Fibroblast of the aortic adventitia (primary cell): ENCODE data around the gene HMGXB3. TPM values are rescaled to one million over a fixed set of nuclear protein-coding genes. Genes with fewer than 3 reads are reported as not detected.

Source experiments
- DNase-seq: peaks from one replicate; pipeline ENCODE4 v3.0.0-alpha.2; 2010; ENCODE audit warnings: low read depth
- H3K4me3 ChIP-seq: 2 replicates; pipeline ENCODE4 v1.5.1; 2011; ENCODE audit warnings: low read depth, mild to moderate bottlenecking, control low read depth, low read length, moderate library complexity
- total RNA-seq: library from RNA; depleted of rRNA; stranded (reverse); fragments of >200 nt; gene quantifications from 2 replicates; pipeline ENCODE4 v1.2.3, GENCODE V29; 2012; ENCODE audit warnings: low replicate concordance
- TF ChIP-seq, protein P1 (sequence below): IDR thresholded peaks from 2 replicates; pipeline ENCODE4 v1.5.1; 2011; ENCODE audit warnings: mild to moderate bottlenecking, low read length, control low read depth, inconsistent platforms; ENCODE audit not compliant: insufficient read depth

The HMGXB3 gene
- total RNA-seq, 1 donor, result 35.4 TPM

DNA sequence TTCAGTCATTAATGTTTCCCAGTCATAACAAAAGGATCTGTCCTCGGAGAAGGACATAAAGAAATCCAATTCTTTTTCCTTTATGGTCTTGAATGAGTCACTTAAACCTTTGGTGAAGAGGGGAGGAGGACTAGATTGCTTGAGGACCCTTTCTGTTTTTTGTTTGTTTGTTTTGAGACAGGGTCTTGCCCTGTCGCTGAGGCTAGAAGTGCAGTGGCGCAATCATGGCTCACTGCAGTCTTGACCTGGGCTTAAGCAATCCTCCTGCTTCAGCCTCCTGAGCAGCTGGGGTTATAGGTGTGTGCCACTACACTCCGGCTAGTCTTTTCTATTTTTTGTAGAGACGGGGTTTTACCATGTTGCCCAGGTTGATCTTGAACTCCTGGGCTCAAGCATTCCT lies 12.4 kb upstream of the HMGXB3 start:
- no peak overlapping the region for H3K4me3 ChIP-seq
- TF ChIP-seq, protein P1, sequence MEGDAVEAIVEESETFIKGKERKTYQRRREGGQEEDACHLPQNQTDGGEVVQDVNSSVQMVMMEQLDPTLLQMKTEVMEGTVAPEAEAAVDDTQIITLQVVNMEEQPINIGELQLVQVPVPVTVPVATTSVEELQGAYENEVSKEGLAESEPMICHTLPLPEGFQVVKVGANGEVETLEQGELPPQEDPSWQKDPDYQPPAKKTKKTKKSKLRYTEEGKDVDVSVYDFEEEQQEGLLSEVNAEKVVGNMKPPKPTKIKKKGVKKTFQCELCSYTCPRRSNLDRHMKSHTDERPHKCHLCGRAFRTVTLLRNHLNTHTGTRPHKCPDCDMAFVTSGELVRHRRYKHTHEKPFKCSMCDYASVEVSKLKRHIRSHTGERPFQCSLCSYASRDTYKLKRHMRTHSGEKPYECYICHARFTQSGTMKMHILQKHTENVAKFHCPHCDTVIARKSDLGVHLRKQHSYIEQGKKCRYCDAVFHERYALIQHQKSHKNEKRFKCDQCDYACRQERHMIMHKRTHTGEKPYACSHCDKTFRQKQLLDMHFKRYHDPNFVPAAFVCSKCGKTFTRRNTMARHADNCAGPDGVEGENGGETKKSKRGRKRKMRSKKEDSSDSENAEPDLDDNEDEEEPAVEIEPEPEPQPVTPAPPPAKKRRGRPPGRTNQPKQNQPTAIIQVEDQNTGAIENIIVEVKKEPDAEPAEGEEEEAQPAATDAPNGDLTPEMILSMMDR, result no peak
- no peak for DNase-seq

- H3K4me3 ChIP-seq, result no peak overlapping the region
- TF ChIP-seq, protein P1, result peak; percentile 93
- peak; percentile 81 for DNase-seq
Measured at GRCh38 chr5:149990518-149991376, 9.8 kb upstream of the HMGXB3 start.

DNA sequence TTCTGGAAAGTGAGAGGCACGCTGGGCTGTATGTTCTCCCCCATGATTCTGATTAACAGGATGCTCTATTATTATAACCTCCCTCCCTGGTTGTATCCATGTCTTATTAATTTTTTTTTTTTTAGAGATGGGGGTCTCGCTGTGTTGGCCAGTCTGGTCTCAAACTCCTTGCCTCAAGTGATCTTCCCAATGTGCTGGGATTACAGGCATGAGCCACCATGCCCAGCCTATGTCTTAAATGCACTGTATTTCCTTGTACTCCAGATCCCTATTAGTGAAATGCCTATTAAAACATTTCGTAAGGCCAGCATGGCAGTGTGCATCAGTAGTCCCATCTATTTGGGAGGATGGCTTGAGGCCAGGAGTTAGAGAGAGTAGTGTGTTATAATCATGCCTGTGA lies 7.1 kb upstream of the HMGXB3 start:
- peak; percentile 7 for DNase-seq
- TF ChIP-seq, protein P1, result no peak
- no peak overlapping the region for H3K4me3 ChIP-seq

GRCh38 chr5:149995385-149996204 lies 4.9 kb upstream of the HMGXB3 start:
- TF ChIP-seq, protein P1, result no peak
- H3K4me3 ChIP-seq, result no peak overlapping the region
- DNase-seq, result peak; percentile 9

DNA sequence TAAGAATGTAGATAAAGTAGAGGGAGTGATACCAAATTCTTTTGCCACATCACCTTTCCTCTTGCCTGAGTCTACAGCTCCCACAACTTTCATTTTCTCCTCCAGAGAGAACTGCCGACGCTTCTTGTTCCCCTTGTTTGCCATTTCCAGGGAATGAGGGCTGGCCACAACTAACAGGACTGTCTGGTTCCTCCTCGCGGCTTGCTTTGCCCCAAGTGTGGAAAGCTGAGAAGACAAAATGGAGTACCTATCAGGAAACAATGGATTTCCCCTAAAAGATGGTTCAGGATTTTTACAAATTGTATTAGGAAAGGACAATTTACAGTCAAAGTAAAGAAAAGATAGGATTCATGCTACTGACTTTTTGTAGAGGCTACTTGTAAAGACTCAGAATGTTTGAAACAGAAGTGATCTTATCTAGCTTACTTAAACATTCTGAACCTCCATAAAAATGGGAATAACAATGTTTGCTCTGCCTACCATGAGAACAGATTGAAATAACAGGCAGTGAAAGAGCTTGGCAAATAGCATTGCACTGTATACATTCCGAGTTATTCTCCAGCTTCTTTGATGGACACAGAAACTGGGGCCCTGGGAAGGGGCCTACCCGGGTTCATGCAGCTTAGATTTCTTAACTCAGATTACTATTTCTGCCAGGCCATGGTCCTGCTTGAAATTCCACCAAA lies 4.2 kb upstream of the HMGXB3 start:
- TF ChIP-seq, protein P1, result no peak
- no peak overlapping the region for H3K4me3 ChIP-seq
- DNase-seq, result no peak

- TF ChIP-seq, protein P1, result no peak
- DNase-seq, result no peak
- no peak overlapping the region for H3K4me3 ChIP-seq
Measured at GRCh38 chr5:149998281-149998680, 2.3 kb upstream of the HMGXB3 start.
